Colon (tissue), 2 donors: ENCODE measurements around the gene PIK3R4.

Experiments used
- FAIRE-seq: peaks from 2 replicates; lab custom pipeline; 2012; peaks lifted over from hg19 to GRCh38; lab: Jason Lieb, UNC
- donor health status: control.
- donor health status: control.

The PIK3R4 gene

GRCh38 chr3:130688015-130688688 lies 58.5 kb downstream of the PIK3R4 start:
- FAIRE-seq, result no peak

- no peak for FAIRE-seq
Measured at GRCh38 chr3:130687327-130687726, 59.3 kb downstream of the PIK3R4 start.

- FAIRE-seq, result no peak
Measured at GRCh38 chr3:130686833-130687232, 59.8 kb downstream of the PIK3R4 start.

GRCh38 chr3:130682131-130682530 lies 64.5 kb downstream of the PIK3R4 start:
- FAIRE-seq, result no peak

- no peak for FAIRE-seq
Measured at GRCh38 chr3:130679218-130679617, 67.4 kb downstream of the PIK3R4 start.

- no peak for FAIRE-seq
Measured at GRCh38 chr3:130677343-130677742, 69.3 kb downstream of the PIK3R4 start.

- FAIRE-seq, result no peak
Measured at GRCh38 chr3:130671545-130672312, 74.9 kb downstream of the PIK3R4 start.

GRCh38 chr3:130669740-130670139 lies 76.9 kb downstream of the PIK3R4 start:
- no peak for FAIRE-seq

GRCh38 chr3:130663092-130663491 lies 83.5 kb downstream of the PIK3R4 start:
- FAIRE-seq, result no peak

GRCh38 chr3:130662501-130662996 lies 84.1 kb downstream of the PIK3R4 start:
- FAIRE-seq, result no peak

GRCh38 chr3:130661140-130661891 lies 85.3 kb downstream of the PIK3R4 start:
- FAIRE-seq, result peak; percentile 36

- no peak for FAIRE-seq
Measured at GRCh38 chr3:130659911-130660310, 86.7 kb downstream of the PIK3R4 start.

GRCh38 chr3:130658678-130659077 lies 88.0 kb downstream of the PIK3R4 start:
- FAIRE-seq, result no peak

- no peak for FAIRE-seq
Measured at GRCh38 chr3:130656627-130657026, 90.0 kb downstream of the PIK3R4 start.

- no peak for FAIRE-seq
Measured at GRCh38 chr3:130654921-130655320, 91.7 kb downstream of the PIK3R4 start.

- no peak for FAIRE-seq
Measured at GRCh38 chr3:130654091-130654490, 92.5 kb downstream of the PIK3R4 start.

GRCh38 chr3:130649061-130649654 lies 97.5 kb downstream of the PIK3R4 start:
- FAIRE-seq, result no peak

- FAIRE-seq, result no peak
Measured at GRCh38 chr3:130648293-130648692, 98.3 kb downstream of the PIK3R4 start.

- no peak for FAIRE-seq
Measured at GRCh38 chr3:130645261-130645660, 101.4 kb downstream of the PIK3R4 start.

- no peak for FAIRE-seq
Measured at GRCh38 chr3:130644628-130645253, 101.9 kb downstream of the PIK3R4 start.

GRCh38 chr3:130640027-130640426 lies 106.6 kb downstream of the PIK3R4 start:
- FAIRE-seq, result no peak
